ENCODE results near the gene DDX49.
"Not testable (repeated sequence)": the region's sequence is repeated elsewhere in the genome, so short reads cannot be mapped to it uniquely, and the experiment has no call there.

DDX49 gene

GRCh38 chr19:18897094-18898029, 22.2 kb upstream of the DDX49 start:
- Histone ChIP-seq H3K27ac (ENCODE audit: low read depth, low read length, severe bottlenecking) (no peak overlapping the region), H3K36me3 (ENCODE audit: control insufficient read depth, insufficient read depth, low read length) (peaks cover 23% of the 10 kb centered on the region), H3K4me3 (ENCODE audit: extremely low read depth, insufficient read depth, low read length, poor library complexity, severe bottlenecking) (no peak overlapping the region), H3K9me3 (ENCODE audit: control insufficient read depth, low read length) (no peaks in the 10 kb centered on the region), H3K4me1 (ENCODE audit: control insufficient read depth, insufficient read depth, low read length, poor library complexity, severe bottlenecking) (peaks cover 14% of the 10 kb centered on the region)
- 92 to 95% methylated on average over 20 to 21 of the region's 25 CpGs for whole genome bisulfite sequencing, 2 experiments (ENCODE audit: insufficient coverage in 2 of 2)

GRCh38 chr19:18898081-18898606, 21.4 kb upstream of the DDX49 start:
- peaks cover 14% of the 10 kb centered on the region for H3K4me1 ChIP-seq (ENCODE audit: control insufficient read depth, insufficient read depth, low read length, poor library complexity, severe bottlenecking)
- no peaks in the 10 kb centered on the region for H3K9me3 ChIP-seq (ENCODE audit: control insufficient read depth, low read length)
- peak overlapping the region; percentile 33 for H3K27ac ChIP-seq (ENCODE audit: low read depth, low read length, severe bottlenecking)
- 74 to 78% methylated on average over 13 to 15 of the region's 18 CpGs for WGBS, 2 experiments (ENCODE audit: insufficient coverage in 2 of 2)
- peaks cover 28% of the 10 kb centered on the region for H3K36me3 ChIP-seq (ENCODE audit: control insufficient read depth, insufficient read depth, low read length)
- H3K4me3 ChIP-seq (ENCODE audit: extremely low read depth, insufficient read depth, low read length, poor library complexity, severe bottlenecking), result no peak overlapping the region

- Histone ChIP-seq H3K27ac (ENCODE audit: low read depth, low read length, severe bottlenecking) (peak overlapping the region; percentile 33), H3K9me3 (ENCODE audit: control insufficient read depth, low read length) (no peaks in the 10 kb centered on the region), H3K4me3 (ENCODE audit: extremely low read depth, insufficient read depth, low read length, poor library complexity, severe bottlenecking) (no peak overlapping the region), H3K4me1 (ENCODE audit: control insufficient read depth, insufficient read depth, low read length, poor library complexity, severe bottlenecking) (peaks cover 14% of the 10 kb centered on the region), H3K36me3 (ENCODE audit: control insufficient read depth, insufficient read depth, low read length) (peaks cover 32% of the 10 kb centered on the region)
- 83 to 86% methylated on average over 13 to 15 of the region's 18 CpGs for WGBS, 2 experiments (ENCODE audit: insufficient coverage in 2 of 2)
Observed at GRCh38 chr19:18898607-18899408, 20.7 kb upstream of the DDX49 start.

- Histone ChIP-seq H3K4me3 (ENCODE audit: extremely low read depth, insufficient read depth, low read length, poor library complexity, severe bottlenecking) (no peak overlapping the region), H3K36me3 (ENCODE audit: control insufficient read depth, insufficient read depth, low read length) (peaks cover 40% of the 10 kb centered on the region), H3K27ac (ENCODE audit: low read depth, low read length, severe bottlenecking) (no peak overlapping the region), H3K4me1 (ENCODE audit: control insufficient read depth, insufficient read depth, low read length, poor library complexity, severe bottlenecking) (peaks cover 7% of the 10 kb centered on the region), H3K9me3 (ENCODE audit: control insufficient read depth, low read length) (no peaks in the 10 kb centered on the region)
- WGBS, 2 experiments (ENCODE audit: insufficient coverage in 2 of 2), result 93 to 96% methylated on average over 12 to 17 of the region's 20 CpGs
Observed at GRCh38 chr19:18899624-18900560, 19.6 kb upstream of the DDX49 start.

- Histone ChIP-seq H3K36me3 (ENCODE audit: control insufficient read depth, insufficient read depth, low read length) (peaks cover 45% of the 10 kb centered on the region), H3K4me1 (ENCODE audit: control insufficient read depth, insufficient read depth, low read length, poor library complexity, severe bottlenecking) (peaks cover 7% of the 10 kb centered on the region), H3K27ac (ENCODE audit: low read depth, low read length, severe bottlenecking) (no peak overlapping the region), H3K9me3 (ENCODE audit: control insufficient read depth, low read length) (no peaks in the 10 kb centered on the region), H3K4me3 (ENCODE audit: extremely low read depth, insufficient read depth, low read length, poor library complexity, severe bottlenecking) (no peak overlapping the region)
- WGBS, 2 experiments (ENCODE audit: insufficient coverage in 2 of 2), result 92 to 95% methylated on average over 10 to 17 of the region's 17 CpGs
Observed at GRCh38 chr19:18900700-18901481, 18.6 kb upstream of the DDX49 start.

GRCh38 chr19:18901491-18901890, 18.0 kb upstream of the DDX49 start:
- 83 to 93% methylated on average over 3 to 4 of the region's 7 CpGs for WGBS, 2 experiments (ENCODE audit: insufficient coverage in 2 of 2)
- Histone ChIP-seq H3K4me3 (ENCODE audit: extremely low read depth, insufficient read depth, low read length, poor library complexity, severe bottlenecking) (no peak overlapping the region), H3K9me3 (ENCODE audit: control insufficient read depth, low read length) (no peaks in the 10 kb centered on the region), H3K4me1 (ENCODE audit: control insufficient read depth, insufficient read depth, low read length, poor library complexity, severe bottlenecking) (peaks cover 7% of the 10 kb centered on the region), H3K36me3 (ENCODE audit: control insufficient read depth, insufficient read depth, low read length) (peaks cover 50% of the 10 kb centered on the region), H3K27ac (ENCODE audit: low read depth, low read length, severe bottlenecking) (no peak overlapping the region)

- not testable (repeated sequence) for H3K9me3 ChIP-seq (ENCODE audit: control insufficient read depth, low read length); H3K27ac ChIP-seq (ENCODE audit: low read depth, low read length, severe bottlenecking); H3K4me1 ChIP-seq (ENCODE audit: control insufficient read depth, insufficient read depth, low read length, poor library complexity, severe bottlenecking); H3K4me3 ChIP-seq (ENCODE audit: extremely low read depth, insufficient read depth, low read length, poor library complexity, severe bottlenecking)
- WGBS, 2 experiments (ENCODE audit: insufficient coverage in 2 of 2), result 95 to 100% methylated on average over 1 to 4 of the region's 5 CpGs
- peaks cover 50% of the 10 kb centered on the region for H3K36me3 ChIP-seq (ENCODE audit: control insufficient read depth, insufficient read depth, low read length)
Observed at GRCh38 chr19:18902519-18902918, 17.0 kb upstream of the DDX49 start.

- peaks cover 50% of the 10 kb centered on the region for H3K36me3 ChIP-seq (ENCODE audit: control insufficient read depth, insufficient read depth, low read length)
- no peaks in the 10 kb centered on the region for H3K9me3 ChIP-seq (ENCODE audit: control insufficient read depth, low read length)
- peaks cover 5% of the 10 kb centered on the region for H3K4me1 ChIP-seq (ENCODE audit: control insufficient read depth, insufficient read depth, low read length, poor library complexity, severe bottlenecking)
- no peak overlapping the region for H3K27ac ChIP-seq (ENCODE audit: low read depth, low read length, severe bottlenecking)
- H3K4me3 ChIP-seq (ENCODE audit: extremely low read depth, insufficient read depth, low read length, poor library complexity, severe bottlenecking), result no peak overlapping the region
- 84 to 95% methylated on average over 21 to 23 of the region's 29 CpGs for WGBS, 2 experiments (ENCODE audit: insufficient coverage in 2 of 2)
Observed at GRCh38 chr19:18903156-18904037, 16.1 kb upstream of the DDX49 start.
